ENCODE results near the gene BCL7C. TPM values are rescaled to one million over a fixed set of nuclear protein-coding genes. Genes with fewer than 3 reads are reported as not detected.

Gene BCL7C
- polyA plus RNA-seq, 1 donor from 2014 or later, result 39.2 TPM

GRCh38 chr16:30882429-30883310 is 11.2 kb downstream of the BCL7C start:
- no peak overlapping the region for H3K4me3 ChIP-seq (ENCODE audit: low read length)
- no peaks in the 10 kb centered on the region for H3K27me3 ChIP-seq (ENCODE audit: insufficient read depth, low read depth, low read length)
- no peaks in the 10 kb centered on the region for H3K9me2 ChIP-seq (ENCODE audit: insufficient read depth, low read length)
- no peaks in the 10 kb centered on the region for H3K9me3 ChIP-seq (ENCODE audit: low read length)
- no peaks in the 10 kb centered on the region for H3K36me3 ChIP-seq (ENCODE audit: insufficient read depth, low read length)
- no peak overlapping the region for H3K9ac ChIP-seq (ENCODE audit: low read length)
- no peak overlapping the region for H3K4me2 ChIP-seq (ENCODE audit: low read length)
- no peak overlapping the region for H2AFZ ChIP-seq (ENCODE audit: low read depth, low read length)
- TF ChIP-seq REST (IDR thresholded peaks at IDR 0.05; ENCODE audit: borderline replicate concordance), result no peak
- no peak for TF ChIP-seq POLR2AphosphoS5 (IDR thresholded peaks at IDR 0.05)
- no peak for TF ChIP-seq RAD21 (conservative IDR thresholded peaks at IDR 0.05)
- TF ChIP-seq EP300 (conservative IDR thresholded peaks at IDR 0.05; ENCODE audit: poor library complexity, severe bottlenecking), result no peak
- no peak for TF ChIP-seq TAF1 (IDR thresholded peaks at IDR 0.05; ENCODE audit: low read depth)
- no peak for TF ChIP-seq EZH2 (IDR thresholded peaks at IDR 0.05; ENCODE audit: borderline replicate concordance, insufficient read depth, low read length, poor library complexity, severe bottlenecking)
- TF ChIP-seq SMC3 (conservative IDR thresholded peaks at IDR 0.05; ENCODE audit: poor library complexity), result no peak
- H3F3A ChIP-seq (ENCODE audit: insufficient read depth, low read length, poor library complexity, severe bottlenecking), result no peaks in the 10 kb centered on the region
- no peaks in the 10 kb centered on the region for H4K20me1 ChIP-seq (ENCODE audit: insufficient read depth)
- H3K27ac ChIP-seq (ENCODE audit: low read length), result no peak overlapping the region
- no peaks in the 10 kb centered on the region for H3K79me2 ChIP-seq (replicated peaks; ENCODE audit: insufficient read depth, low read length)

- H3K27ac ChIP-seq (ENCODE audit: low read length), result peak overlapping the region; percentile 96
- no peak overlapping the region for H2AFZ ChIP-seq (ENCODE audit: low read depth, low read length)
- no peaks in the 10 kb centered on the region for H3K9me2 ChIP-seq (ENCODE audit: insufficient read depth, low read length)
- no peaks in the 10 kb centered on the region for H3K27me3 ChIP-seq (ENCODE audit: insufficient read depth, low read depth, low read length)
- peak overlapping the region; percentile 85 for H3K4me3 ChIP-seq (ENCODE audit: low read length)
- H4K20me1 ChIP-seq (ENCODE audit: insufficient read depth), result no peaks in the 10 kb centered on the region
- H3K9ac ChIP-seq (ENCODE audit: low read length), result peak overlapping the region; percentile 90
- TF ChIP-seq TAF1 (IDR thresholded peaks at IDR 0.05; ENCODE audit: low read depth), result no peak
- no peak for TF ChIP-seq REST (IDR thresholded peaks at IDR 0.05; ENCODE audit: borderline replicate concordance)
- peak overlapping the region; percentile 90 for H3K4me2 ChIP-seq (ENCODE audit: low read length)
- no peaks in the 10 kb centered on the region for H3K36me3 ChIP-seq (ENCODE audit: insufficient read depth, low read length)
- no peaks in the 10 kb centered on the region for H3K9me3 ChIP-seq (ENCODE audit: low read length)
- peaks cover 4% of the 10 kb centered on the region for H3F3A ChIP-seq (ENCODE audit: insufficient read depth, low read length, poor library complexity, severe bottlenecking)
- peaks cover 16% of the 10 kb centered on the region for H3K79me2 ChIP-seq (replicated peaks; ENCODE audit: insufficient read depth, low read length)
Observed at GRCh38 chr16:30876867-30877266, 17.0 kb downstream of the BCL7C start.

Measured in neural cell (in vitro differentiated cells).